Astrocyte of the spinal cord (primary cell): ENCODE results near the gene ABCB6.

Experiments
- DNase-seq: peaks from one replicate; pipeline ENCODE4 v3.0.0; 2011; ENCODE audit warnings: low read depth, low spot score
- H3K4me3 ChIP-seq: 2 replicates; pipeline ENCODE4 v1.5.1; 2011; ENCODE audit warnings: low read depth, mild to moderate bottlenecking, low read length, moderate library complexity
- in situ Hi-C: cut with HindIII; loops from 2 replicates; pipeline ENCODE4 v1.10.0; 2017; ENCODE audit warnings: low sequenced_read_pairs
- TF ChIP-seq, protein P1 (sequence below): IDR thresholded peaks from 2 replicates; pipeline ENCODE4 v1.5.1; 2012; ENCODE audit warnings: low read depth, mild to moderate bottlenecking, low read length, inconsistent platforms

The ABCB6 gene

DNA sequence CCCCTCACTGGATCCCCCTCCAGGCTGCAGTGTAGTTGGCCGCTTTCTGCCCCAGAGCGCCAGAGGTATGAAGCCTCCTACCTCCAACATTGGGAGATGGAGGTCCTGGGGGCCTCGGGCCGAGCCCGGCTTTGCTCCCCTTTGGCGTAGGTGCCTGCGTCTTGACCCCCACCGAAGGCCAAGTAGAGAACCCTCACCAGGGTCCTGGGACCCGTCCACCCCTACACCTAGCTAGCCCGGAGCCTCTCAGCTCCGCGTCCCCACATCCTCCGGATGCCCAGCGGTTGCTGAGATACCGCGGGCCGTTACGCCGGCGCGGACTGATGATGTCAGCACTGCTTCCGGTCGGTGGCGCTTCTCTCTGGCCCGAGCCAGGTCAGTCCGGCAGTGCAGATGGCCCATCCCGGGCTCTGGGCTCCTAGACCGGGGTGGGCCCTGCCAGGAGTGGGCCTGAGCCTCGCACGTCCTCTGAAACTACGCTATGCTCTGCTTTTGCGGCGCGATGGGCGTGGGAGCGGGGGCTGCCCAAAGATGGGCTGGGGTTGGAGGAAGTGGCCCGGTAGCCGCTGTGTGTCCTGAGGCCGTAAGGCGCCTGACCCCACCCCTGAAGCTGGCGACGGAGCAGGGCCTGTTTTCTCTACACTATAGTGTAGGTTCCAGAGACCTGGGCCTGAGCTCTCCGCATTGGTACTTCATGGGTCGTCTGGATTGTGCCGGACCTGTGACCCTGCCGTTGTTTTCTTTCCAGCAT, 26.6 kb upstream of the ABCB6 start, which contains the start of the genes GLB1L and STK16:
Gene GLB1L (minus strand): TSS at position 297 of the 751 bp plus-strand sequence. CDS start 1,871 bp downstream, outside the sequence.
Gene STK16 (plus strand): TSS at position 332 of the 751 bp plus-strand sequence. CDS start 521 bp downstream, outside the sequence.
- peak within 1 kb of the TSS; percentile 95 for H3K4me3 ChIP-seq
- peak; percentile 94 for DNase-seq
- TF ChIP-seq, protein P1, sequence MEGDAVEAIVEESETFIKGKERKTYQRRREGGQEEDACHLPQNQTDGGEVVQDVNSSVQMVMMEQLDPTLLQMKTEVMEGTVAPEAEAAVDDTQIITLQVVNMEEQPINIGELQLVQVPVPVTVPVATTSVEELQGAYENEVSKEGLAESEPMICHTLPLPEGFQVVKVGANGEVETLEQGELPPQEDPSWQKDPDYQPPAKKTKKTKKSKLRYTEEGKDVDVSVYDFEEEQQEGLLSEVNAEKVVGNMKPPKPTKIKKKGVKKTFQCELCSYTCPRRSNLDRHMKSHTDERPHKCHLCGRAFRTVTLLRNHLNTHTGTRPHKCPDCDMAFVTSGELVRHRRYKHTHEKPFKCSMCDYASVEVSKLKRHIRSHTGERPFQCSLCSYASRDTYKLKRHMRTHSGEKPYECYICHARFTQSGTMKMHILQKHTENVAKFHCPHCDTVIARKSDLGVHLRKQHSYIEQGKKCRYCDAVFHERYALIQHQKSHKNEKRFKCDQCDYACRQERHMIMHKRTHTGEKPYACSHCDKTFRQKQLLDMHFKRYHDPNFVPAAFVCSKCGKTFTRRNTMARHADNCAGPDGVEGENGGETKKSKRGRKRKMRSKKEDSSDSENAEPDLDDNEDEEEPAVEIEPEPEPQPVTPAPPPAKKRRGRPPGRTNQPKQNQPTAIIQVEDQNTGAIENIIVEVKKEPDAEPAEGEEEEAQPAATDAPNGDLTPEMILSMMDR, result no peak
- in situ Hi-C loops, result no loop called here

DNA sequence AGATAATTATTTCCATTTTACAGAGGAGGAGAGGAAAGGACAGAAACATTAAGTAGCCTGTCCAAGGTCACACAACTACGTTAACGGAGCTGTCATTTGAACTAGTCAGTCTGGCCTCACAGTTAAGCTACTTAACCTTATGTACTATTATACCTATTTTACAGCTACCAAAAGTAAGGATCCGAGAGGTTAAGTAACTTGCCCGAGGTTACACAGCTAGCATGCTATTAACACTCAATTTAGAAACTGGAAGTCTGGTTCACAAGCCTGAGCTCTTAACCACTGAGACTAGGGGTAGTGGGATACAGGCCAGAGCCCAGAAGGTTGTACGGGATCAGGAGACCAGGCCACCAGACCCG, 26.0 kb upstream of the ABCB6 start:
- in situ Hi-C loops, result no loop called here
- TF ChIP-seq, protein P1, result no peak
- peak overlapping the region; percentile 95 for H3K4me3 ChIP-seq
- no peak for DNase-seq

DNA sequence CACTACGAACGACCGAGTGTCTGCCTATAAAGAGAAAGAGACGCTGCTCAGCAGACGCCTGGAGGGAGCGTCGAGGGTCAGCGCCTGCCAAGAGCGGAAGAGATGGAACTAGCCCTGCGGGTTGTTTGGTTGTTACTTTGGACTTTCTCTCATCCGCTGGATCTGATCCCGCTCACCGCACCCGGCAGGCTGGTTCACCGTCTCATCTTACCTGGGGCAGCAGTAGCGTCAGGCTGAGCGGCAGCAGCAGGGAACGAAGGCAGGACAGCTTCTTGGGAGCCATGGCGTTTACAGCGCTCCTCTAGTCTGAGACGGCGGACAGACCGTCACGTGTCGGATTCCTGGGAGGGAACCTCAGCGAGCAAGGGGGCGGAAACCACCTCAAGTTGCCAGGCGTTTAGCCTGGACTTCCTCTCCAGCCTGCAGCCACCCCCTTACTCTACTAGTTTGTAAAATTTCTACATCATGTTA, 24.6 kb upstream of the ABCB6 start:
- TF ChIP-seq, protein P1, result no peak
- no peak for DNase-seq
- in situ Hi-C loops, result no loop called here
- H3K4me3 ChIP-seq, result no peak overlapping the region

GRCh38 chr2:219234331-219234730, 15.6 kb upstream of the ABCB6 start:
- TF ChIP-seq, protein P1, result no peak
- in situ Hi-C loops, result no loop called here
- no peak overlapping the region for H3K4me3 ChIP-seq
- no peak for DNase-seq

DNA sequence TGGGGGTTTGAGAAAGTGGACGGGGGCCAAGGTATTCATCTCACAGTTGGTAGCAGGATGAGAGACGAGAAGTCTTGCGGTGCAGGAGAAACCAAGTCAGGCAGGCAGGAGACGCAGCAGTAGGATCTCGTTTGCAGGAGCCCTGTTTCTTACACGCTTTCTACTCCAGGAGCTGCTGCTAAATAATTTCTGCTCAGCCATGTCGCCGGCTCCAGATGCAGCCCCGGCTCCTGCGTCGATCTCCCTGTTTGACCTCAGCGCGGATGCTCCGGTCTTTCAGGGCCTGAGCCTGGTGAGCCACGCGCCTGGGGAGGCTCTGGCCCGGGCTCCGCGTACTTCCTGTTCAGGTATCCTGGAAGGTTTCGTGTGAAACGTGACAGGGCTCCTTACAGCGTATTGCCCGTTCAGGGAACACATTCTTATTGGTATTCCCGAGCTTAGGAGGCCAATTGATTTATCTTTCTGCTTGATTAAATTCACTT, 11.3 kb upstream of the ABCB6 start:
- TF ChIP-seq, protein P1, result no peak
- in situ Hi-C loops, result no loop called here
- no peak for DNase-seq
- H3K4me3 ChIP-seq, result peak overlapping the region; percentile 85

DNA sequence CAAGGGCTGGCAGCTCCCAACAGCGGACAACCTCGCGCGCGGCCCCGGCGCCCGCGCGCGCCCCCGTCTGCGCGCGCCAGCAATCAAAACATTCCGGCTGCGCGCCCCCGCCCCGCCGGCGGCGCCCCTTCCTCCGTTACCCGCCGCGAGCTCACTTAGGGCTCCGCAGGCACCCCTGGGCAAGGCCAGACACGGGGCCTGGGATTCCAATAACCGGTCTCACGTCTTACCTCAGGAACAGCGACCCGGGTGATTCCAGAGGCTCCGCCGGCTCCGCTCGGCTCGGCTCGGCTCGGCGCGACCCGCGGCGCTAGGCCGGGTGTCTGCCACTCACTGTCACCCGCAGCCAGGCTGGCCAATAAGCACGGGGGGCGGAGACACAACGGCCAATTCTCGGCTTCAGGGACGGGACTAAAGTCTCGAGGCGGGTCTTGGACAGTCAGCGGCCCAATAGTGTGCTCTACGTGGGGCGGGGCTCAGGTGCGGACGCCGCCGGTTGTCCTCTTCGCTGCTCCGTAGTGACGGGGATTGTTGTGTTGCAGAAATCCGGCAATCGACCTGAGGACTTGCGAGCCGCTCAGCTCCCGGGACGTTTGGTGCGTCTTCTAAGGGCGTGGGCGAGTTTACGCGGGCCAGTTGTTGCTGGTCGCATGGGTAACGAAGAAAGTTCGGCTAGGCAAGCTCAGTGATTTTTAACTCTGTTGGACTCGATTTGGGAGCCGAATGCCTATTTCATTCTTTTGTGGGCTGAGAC, 10.7 kb upstream of the ABCB6 start, which contains the start of the genes ANKZF1 and ATG9A:
Gene ANKZF1 (plus strand): TSS at position 502 of the 754 bp plus-strand sequence. CDS start 452 bp downstream, outside the sequence.
Gene ATG9A (minus strand): TSS at position 332 of the 754 bp plus-strand sequence. CDS start 1,612 bp downstream, outside the sequence.
- H3K4me3 ChIP-seq, result peak within 1 kb of the TSS; percentile 85
- TF ChIP-seq, protein P1, result no peak
- in situ Hi-C loops, result no loop called here
- peak; percentile 99 for DNase-seq
